ENCODE data around the gene TEX36. TPM values are rescaled to one million over a fixed set of nuclear protein-coding genes. Genes with fewer than 3 reads are reported as not detected.

The TEX36 gene
- total and polyA plus RNA-seq, 9 of the 15 experiments (the other 6 are each of a cell fraction or from before 2014, with no cell fraction given): 0.10 to 0.82 (median 0.15) TPM; not detected in 6

DNA sequence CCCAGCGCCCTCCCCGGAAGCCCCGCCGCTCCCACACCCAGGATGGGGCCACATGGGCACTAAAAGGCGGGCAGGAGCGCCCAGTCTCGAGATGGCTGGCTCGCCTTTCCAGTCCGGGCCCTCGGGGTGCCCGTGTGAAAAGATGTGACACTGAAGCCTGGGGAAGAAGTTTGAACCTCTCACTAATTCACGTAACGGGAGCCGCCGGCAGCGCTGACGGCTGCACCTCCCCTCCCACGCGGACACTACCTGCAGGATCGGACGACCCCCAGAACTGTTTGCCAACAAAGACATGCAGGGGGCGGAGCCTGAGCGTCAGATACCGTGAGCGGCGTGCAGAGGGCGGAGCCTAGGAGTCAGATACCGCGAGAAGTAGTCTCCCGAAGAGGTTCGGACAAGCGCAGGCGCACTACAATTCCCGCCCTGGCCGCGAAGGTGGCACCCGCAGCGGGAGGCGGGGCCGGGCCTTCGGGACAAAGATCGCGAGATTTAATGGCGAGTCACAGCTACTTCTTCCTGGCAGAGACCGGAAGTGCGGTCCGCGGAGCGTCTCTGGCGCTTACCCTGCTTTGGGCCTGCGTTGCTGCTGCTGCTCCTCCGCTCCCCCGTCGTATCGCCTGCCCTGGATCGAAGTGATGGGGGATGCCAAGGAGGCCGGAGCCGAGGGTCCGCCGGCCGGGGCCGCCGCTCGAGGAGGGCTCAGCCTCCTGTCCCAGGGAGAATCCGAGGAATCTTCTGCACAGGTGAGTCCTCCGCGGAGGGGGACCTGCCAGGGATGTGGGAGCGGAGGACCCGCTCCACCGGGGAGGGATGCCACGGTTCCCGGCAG lies 36.4 kb upstream of the TEX36 start, which contains the start of gene EDRF1 (continued):
- TF ChIP-seq, protein P1, sequence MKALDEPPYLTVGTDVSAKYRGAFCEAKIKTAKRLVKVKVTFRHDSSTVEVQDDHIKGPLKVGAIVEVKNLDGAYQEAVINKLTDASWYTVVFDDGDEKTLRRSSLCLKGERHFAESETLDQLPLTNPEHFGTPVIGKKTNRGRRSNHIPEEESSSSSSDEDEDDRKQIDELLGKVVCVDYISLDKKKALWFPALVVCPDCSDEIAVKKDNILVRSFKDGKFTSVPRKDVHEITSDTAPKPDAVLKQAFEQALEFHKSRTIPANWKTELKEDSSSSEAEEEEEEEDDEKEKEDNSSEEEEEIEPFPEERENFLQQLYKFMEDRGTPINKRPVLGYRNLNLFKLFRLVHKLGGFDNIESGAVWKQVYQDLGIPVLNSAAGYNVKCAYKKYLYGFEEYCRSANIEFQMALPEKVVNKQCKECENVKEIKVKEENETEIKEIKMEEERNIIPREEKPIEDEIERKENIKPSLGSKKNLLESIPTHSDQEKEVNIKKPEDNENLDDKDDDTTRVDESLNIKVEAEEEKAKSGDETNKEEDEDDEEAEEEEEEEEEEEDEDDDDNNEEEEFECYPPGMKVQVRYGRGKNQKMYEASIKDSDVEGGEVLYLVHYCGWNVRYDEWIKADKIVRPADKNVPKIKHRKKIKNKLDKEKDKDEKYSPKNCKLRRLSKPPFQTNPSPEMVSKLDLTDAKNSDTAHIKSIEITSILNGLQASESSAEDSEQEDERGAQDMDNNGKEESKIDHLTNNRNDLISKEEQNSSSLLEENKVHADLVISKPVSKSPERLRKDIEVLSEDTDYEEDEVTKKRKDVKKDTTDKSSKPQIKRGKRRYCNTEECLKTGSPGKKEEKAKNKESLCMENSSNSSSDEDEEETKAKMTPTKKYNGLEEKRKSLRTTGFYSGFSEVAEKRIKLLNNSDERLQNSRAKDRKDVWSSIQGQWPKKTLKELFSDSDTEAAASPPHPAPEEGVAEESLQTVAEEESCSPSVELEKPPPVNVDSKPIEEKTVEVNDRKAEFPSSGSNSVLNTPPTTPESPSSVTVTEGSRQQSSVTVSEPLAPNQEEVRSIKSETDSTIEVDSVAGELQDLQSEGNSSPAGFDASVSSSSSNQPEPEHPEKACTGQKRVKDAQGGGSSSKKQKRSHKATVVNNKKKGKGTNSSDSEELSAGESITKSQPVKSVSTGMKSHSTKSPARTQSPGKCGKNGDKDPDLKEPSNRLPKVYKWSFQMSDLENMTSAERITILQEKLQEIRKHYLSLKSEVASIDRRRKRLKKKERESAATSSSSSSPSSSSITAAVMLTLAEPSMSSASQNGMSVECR (CRISPR knock-in tag; IDR thresholded peaks at IDR 0.05): peak; percentile 56; the same call in 1 of the 2 replicates
- no peak for TF ChIP-seq ETS2 (tag; IDR thresholded peaks at IDR 0.05; ENCODE audit: borderline replicate concordance, poor library complexity, severe bottlenecking)
- TF ChIP-seq, protein P2, sequence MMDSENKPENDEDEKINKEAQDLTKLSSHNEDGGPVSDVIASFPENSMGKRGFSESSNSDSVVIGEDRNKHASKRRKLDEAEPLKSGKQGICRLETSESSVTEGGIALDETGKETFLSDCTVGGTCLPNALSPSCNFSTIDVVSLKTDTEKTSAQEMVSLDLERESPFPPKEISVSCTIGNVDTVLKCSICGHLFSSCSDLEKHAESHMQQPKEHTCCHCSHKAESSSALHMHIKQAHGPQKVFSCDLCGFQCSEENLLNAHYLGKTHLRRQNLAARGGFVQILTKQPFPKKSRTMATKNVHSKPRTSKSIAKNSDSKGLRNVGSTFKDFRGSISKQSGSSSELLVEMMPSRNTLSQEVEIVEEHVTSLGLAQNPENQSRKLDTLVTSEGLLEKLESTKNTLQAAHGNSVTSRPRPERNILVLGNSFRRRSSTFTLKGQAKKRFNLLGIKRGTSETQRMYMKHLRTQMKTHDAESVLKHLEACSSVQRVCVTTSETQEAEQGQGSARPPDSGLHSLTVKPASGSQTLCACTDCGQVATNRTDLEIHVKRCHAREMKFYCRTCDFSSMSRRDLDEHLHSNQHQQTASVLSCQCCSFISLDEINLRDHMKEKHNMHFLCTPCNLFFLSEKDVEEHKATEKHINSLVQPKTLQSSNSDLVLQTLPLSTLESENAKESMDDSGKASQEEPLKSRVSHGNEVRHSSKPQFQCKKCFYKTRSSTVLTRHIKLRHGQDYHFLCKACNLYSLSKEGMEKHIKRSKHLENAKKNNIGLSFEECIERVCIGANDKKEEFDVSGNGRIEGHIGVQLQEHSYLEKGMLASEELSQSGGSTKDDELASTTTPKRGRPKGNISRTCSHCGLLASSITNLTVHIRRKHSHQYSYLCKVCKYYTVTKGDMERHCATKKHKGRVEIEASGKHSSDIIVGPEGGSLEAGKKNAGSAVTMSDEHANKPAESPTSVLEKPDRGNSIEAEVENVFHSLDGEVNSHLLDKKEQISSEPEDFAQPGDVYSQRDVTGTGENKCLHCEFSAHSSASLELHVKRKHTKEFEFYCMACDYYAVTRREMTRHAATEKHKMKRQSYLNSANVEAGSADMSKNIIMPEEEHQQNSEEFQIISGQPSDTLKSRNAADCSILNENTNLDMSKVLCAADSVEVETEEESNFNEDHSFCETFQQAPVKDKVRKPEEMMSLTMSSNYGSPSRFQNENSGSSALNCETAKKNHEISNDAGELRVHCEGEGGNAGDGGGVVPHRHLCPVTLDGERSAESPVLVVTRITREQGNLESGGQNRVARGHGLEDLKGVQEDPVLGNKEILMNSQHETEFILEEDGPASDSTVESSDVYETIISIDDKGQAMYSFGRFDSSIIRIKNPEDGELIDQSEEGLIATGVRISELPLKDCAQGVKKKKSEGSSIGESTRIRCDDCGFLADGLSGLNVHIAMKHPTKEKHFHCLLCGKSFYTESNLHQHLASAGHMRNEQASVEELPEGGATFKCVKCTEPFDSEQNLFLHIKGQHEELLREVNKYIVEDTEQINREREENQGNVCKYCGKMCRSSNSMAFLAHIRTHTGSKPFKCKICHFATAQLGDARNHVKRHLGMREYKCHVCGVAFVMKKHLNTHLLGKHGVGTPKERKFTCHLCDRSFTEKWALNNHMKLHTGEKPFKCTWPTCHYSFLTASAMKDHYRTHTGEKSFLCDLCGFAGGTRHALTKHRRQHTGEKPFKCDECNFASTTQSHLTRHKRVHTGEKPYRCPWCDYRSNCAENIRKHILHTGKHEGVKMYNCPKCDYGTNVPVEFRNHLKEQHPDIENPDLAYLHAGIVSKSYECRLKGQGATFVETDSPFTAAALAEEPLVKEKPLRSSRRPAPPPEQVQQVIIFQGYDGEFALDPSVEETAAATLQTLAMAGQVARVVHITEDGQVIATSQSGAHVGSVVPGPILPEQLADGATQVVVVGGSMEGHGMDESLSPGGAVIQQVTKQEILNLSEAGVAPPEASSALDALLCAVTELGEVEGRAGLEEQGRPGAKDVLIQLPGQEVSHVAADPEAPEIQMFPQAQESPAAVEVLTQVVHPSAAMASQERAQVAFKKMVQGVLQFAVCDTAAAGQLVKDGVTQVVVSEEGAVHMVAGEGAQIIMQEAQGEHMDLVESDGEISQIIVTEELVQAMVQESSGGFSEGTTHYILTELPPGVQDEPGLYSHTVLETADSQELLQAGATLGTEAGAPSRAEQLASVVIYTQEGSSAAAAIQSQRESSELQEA (IDR thresholded peaks at IDR 0.05; ENCODE audit: low read depth): no peak
- no peak for TF ChIP-seq ZNF583 (CRISPR knock-in tag; IDR thresholded peaks at IDR 0.05)
- no peak for TF ChIP-seq JUNB (CRISPR knock-in tag; conservative IDR thresholded peaks at IDR 0.05)
- no peak for TF ChIP-seq TEAD2 (tag; IDR thresholded peaks at IDR 0.05)
- no peak for TF ChIP-seq CSDE1 (IDR thresholded peaks at IDR 0.05)
- TF ChIP-seq MCM3 (IDR thresholded peaks at IDR 0.05): no peak
- TF ChIP-seq, protein P3, sequence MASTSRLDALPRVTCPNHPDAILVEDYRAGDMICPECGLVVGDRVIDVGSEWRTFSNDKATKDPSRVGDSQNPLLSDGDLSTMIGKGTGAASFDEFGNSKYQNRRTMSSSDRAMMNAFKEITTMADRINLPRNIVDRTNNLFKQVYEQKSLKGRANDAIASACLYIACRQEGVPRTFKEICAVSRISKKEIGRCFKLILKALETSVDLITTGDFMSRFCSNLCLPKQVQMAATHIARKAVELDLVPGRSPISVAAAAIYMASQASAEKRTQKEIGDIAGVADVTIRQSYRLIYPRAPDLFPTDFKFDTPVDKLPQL (IDR thresholded peaks at IDR 0.05; ENCODE audit: extremely low read depth, insufficient read length): no peak
- no peak for TF ChIP-seq EHMT2 (IDR thresholded peaks at IDR 0.05)
- TF ChIP-seq ZNF699 (CRISPR knock-in tag; IDR thresholded peaks at IDR 0.05; ENCODE audit: insufficient replicate concordance): no peak
- no peak for TF ChIP-seq MTF1 (CRISPR knock-in tag; IDR thresholded peaks at IDR 0.05; ENCODE audit: borderline replicate concordance)
- TF ChIP-seq ZNF140 (CRISPR knock-in tag; IDR thresholded peaks at IDR 0.05): no peak
